ENCODE results near the gene HCFC1.

Gene HCFC1

GRCh38 chrX:153956044-153956907, 15.3 kb downstream of the HCFC1 start:
- DNase-seq (ENCODE audit: low read depth): no peak

DNA sequence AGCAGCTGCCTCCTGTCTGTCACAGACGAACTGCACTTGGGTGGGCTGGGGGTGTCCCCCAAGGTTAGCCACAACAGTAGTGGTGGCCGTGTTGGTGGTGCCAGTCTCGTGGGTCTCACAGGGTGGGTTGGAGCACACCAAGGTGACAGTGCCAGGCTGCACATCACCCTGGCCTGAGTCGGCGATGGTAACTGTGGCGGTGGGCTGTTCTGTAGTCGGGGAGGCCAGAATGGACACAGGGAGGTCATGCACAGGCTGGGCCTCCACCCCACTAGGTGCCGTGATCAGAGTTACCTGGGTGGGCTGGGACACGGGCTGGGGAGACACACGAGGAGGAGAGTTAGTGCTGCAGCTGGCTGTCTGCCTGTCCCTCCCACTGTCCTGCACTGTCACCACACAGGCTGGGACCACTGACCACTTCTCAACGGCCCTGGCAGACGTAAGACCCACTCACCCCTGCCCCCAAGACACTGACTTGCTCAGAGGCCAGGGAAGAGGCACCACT, 16.3 kb downstream of the HCFC1 start:
- DNase-seq (ENCODE audit: low read depth): no peak

- no peak for DNase-seq (ENCODE audit: low read depth)
Observed at GRCh38 chrX:153954558-153955227, 16.9 kb downstream of the HCFC1 start.

DNA sequence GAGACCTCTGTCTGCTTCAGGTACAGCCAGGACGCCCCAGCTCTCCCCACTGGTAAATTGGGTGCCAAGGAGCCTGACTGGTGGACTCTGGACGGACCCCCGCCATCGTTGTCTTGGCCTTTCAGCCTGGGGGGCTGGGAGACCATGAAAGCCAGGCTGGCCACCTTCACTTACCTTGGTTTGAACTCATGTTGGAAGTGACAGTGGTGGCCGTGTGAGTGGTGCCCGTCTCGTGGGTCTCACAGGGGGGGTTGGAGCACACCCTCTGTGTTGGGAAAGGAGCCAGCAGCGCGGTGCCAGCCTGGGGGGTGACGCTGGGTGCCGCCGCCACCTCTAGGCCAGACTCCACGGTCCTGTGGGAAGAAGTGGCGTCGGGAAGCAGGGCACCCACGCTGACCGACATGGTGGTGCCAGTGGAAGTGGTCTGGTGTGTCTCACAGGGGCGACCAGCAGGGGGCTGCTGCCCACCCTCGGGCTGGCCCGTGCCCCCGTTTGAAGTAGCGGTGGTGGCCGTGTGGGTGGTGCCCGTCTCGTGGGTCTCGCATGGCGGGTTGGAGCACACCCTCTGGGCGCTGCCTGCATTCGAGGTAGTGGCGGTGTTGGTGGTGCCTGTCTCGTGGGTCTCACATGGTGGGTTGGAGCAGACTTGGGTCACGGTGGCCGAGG, 17.6 kb downstream of the HCFC1 start:
- DNase-seq (ENCODE audit: low read depth): no peak

GRCh38 chrX:153953342-153953830, 18.2 kb downstream of the HCFC1 start:
- peak; percentile 71 for DNase-seq (ENCODE audit: low read depth)

GRCh38 chrX:153952373-153953026, 19.1 kb downstream of the HCFC1 start:
- no peak for DNase-seq (ENCODE audit: low read depth)

DNA sequence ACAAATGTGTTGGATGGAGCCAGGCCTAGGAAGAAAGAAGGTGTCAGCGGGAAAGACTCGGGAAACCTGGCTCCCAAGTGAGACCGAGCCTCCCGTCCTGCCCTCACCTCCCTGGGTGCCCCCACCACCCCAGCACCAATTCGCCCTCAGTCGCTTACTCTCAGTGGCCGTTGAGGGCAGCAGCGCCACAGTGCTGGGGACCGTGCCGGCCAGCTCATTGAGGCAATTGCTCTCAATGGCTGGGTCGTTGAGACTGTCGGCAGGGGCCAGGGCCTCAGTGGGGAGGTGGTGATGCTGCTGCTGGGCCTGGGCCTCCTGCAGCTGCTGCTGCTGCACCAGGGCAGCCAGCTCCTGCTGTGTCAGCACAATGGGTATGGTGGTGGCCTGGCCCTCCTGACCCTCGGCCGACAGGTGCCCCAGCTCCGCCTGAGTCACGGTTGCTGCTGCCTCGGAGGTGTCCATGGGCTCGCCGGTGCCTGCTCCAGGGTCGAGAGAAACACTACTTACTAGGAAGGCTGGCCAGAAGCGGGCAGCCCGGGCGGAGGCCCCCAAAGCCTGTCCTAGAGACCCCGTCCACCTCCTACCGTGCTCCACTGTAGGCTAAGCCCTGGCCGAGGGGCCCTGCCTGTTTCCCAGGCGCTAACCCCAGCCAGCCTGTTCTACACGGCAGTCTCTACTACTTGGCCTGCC, 19.8 kb downstream of the HCFC1 start:
- no peak for DNase-seq (ENCODE audit: low read depth)

DNA sequence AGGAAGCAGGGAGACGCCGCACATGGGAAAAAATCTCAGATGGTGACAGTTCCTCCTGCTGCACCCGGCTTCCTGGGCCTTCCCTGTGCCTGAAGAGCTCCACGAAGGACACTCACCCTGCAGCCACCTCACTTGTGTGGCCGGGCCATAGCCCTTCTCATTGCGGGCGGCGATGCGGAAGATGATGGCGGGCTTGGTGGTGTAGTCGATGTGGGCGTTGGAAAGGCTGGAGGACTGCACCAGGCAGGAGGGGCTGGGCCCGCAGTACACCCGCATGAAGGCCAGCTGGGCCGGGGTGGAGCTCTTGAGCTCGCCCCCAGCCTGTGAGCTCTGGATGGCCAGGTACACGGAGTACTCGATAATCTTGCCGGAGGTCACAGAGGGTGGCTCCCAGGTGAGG, 21.5 kb downstream of the HCFC1 start:
- no peak for DNase-seq (ENCODE audit: low read depth)

- DNase-seq (ENCODE audit: low read depth): no peak
Observed at GRCh38 chrX:153948847-153949805, 22.5 kb downstream of the HCFC1 start.

- no peak for DNase-seq (ENCODE audit: low read depth)
Observed at GRCh38 chrX:153948002-153948466, 23.6 kb downstream of the HCFC1 start.

GRCh38 chrX:153947009-153947769, 24.4 kb downstream of the HCFC1 start:
- DNase-seq (ENCODE audit: low read depth): peak; percentile 62

DNA sequence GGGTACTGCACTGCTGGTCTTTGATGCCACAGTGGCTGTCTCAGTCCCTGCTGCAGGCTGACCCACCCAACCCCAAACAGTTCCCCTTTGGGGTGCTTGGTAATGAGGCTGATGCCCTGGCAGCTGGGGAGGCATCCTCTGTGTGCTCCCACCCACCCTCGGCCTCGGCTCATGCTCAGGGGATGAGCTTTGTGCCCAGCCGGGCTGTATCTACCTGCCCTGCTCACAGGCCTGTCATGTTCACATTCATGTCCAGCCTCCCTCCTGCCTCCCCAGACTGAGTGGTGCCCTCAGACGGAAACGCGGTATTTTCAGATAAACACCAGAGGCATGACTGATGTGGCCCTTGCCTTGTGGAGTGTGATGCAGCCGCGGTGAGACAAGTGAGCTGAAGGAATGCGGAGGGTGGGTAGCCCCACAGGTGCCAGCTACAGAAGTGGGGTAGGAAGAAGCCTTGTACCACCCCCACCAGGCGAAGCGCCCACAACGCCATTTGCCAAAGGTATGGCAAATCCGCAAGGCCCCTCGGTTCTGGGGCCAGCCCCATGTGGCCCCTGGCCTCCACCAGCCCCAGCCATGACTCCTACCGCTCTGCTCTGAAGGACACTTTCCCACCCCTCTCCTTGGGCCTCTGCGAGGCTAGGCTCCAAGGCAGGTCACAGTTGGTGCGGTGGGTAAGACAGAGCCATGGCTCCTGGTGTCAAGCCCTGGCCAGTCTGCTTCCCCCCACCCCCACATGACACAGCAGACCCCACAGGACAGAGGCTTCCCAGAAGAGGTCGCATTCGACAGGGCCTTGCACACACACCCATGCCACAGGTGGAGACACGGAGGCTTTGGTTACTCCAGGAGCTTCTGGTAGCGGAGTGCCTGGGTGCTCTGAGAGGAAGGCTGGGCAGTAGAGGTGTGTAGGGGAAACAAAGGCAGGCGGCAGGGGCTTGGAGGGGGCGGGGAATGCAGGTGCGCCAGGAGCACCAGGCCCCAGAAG, 25.4 kb downstream of the HCFC1 start:
- no peak for DNase-seq (ENCODE audit: low read depth)

GRCh38 chrX:153944800-153945150, 26.8 kb downstream of the HCFC1 start:
- no peak for DNase-seq (ENCODE audit: low read depth)

- no peak for DNase-seq (ENCODE audit: low read depth)
Observed at GRCh38 chrX:153944140-153944799, 27.3 kb downstream of the HCFC1 start, which contains the start of gene RENBP. Gene RENBP (minus strand): TSS chrX:153944643. CDS start chrX:153944610, 33 bp downstream.

DNA sequence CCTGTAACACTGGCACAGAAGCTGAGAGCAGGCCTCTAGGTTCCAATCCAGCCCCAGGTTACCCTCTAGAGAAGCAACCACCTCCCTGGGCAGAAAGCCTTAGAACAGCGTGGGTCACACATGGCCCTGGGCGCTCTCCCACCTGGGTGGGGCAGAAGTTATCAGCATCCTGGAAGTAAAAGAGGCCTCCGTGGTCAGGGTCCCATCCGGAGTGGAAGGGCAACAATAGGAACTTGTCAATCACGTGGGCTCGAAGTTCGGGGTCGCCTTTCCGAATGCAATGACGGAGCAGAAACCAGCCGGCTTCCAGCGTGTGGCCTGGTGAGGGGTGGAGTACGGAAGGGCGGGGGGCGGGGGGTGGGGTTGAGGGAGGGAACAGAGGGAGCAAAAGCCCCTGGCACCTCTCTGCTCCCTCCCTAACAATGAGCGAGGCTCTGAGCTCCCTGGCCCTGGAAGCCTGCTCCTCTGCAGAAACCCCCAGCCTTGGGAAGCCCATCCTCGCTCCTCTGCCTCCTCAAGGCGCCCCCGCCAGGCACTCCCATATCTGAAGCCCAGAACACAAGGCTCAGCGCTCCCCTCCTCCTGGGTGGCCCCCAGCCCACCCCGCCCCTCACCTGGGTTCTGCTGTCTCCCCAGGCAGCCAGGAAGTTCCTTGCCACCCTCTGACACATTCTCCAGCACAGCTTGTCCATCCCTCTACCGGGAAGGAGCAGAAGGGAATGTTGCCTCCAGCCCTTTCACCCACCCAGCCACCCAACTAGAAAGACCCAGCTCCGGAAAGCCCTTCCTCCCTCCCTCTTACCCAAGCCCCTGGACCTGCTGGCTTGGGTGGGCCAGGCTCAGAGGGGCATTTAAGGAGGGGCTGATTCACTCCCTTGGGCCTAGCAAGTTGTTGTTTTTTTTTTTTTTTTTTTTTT, 30.0 kb downstream of the HCFC1 start:
- DNase-seq (ENCODE audit: low read depth): no peak

DNA sequence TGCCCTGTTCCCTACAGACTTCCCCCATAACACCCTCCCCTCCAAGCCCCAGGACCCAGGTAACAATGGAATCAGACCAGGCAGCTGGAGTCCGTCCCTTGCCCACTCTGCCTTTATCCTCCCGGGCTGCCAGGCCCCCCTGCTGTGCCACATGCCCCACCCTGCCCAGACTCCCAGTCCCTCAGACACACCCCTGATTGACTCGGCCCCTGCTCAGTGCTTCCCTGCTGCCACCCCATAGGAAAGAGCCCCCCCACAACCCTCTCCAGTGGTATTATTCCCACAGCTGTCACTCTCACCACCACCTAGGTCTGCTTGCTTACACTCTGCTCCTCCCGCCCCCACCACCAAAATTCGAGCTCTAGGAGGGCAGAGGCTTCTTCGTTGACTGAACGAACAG, 32.0 kb downstream of the HCFC1 start:
- DNase-seq (ENCODE audit: low read depth): no peak

Data from activated gamma-delta T cell treated with anti-CD3 and anti-CD28 coated beads, Interleukin-2, amount 50 U/mL, for 16 hours (primary cell).